GM23338 (cell line): ENCODE data around the gene FAM72C.
"Not testable (repeated sequence)": the region's sequence is repeated elsewhere in the genome, so short reads cannot be mapped to it uniquely, and the experiment has no call there.

ENCODE experiments used
- CREB1 ChIP-seq: fragments of 250-450 bp; sonication (Bioruptor Pico); IDR thresholded peaks from 2 replicates; pipeline ENCODE4 v1.5.0; 2020; ENCODE audit warnings: low read depth, mild to moderate bottlenecking, moderate library complexity
- EZH2 ChIP-seq: fragments of 200-600 bp; sonication (generic); IDR thresholded peaks from one replicate; pipeline ENCODE4 v1.8.0; 2017; ENCODE audit warnings: antibody characterized with exemption, mild to moderate bottlenecking, low read depth; ENCODE audit not compliant: unreplicated experiment
- EZH2phosphoT487 ChIP-seq: fragments of 200-600 bp; sonication (generic); IDR thresholded peaks from one replicate; pipeline ENCODE4 v1.8.1; 2018; ENCODE audit warnings: antibody characterized with exemption; ENCODE audit not compliant: unreplicated experiment
- JUNB ChIP-seq: IDR thresholded peaks from one replicate; pipeline ENCODE4 v1.6.1; 2016; ENCODE audit warnings: antibody characterized with exemption; ENCODE audit not compliant: unreplicated experiment
- NANOG ChIP-seq: IDR thresholded peaks from 2 replicates; pipeline ENCODE4 v1.6.1; 2016; ENCODE audit warnings: antibody characterized with exemption, borderline replicate concordance
- POLR2AphosphoS5 ChIP-seq: IDR thresholded peaks from 2 replicates; pipeline ENCODE4 v1.6.1; 2016; ENCODE audit warnings: antibody characterized with exemption, low read depth
- REST ChIP-seq: IDR thresholded peaks from one replicate; pipeline ENCODE4 v1.6.1; 2018; ENCODE audit warnings: antibody characterized with exemption; ENCODE audit not compliant: unreplicated experiment
- STAT1 ChIP-seq: IDR thresholded peaks from one replicate; pipeline ENCODE4 v1.6.1; 2016; ENCODE audit warnings: antibody characterized with exemption; ENCODE audit not compliant: unreplicated experiment
- ZNF114 ChIP-seq: fragments of 250-450 bp; sonication (Bioruptor Pico); IDR thresholded peaks from 2 replicates; pipeline ENCODE4 v1.5.0; 2020; ENCODE audit warnings: mild to moderate bottlenecking, moderate library complexity
- ZNF331 ChIP-seq: fragments of 250-450 bp; sonication (Bioruptor Pico); IDR thresholded peaks from 2 replicates; pipeline ENCODE4 v1.5.0; 2020; ENCODE audit warnings: low read depth, mild to moderate bottlenecking, moderate library complexity
- ZNF462 ChIP-seq: fragments of 250-450 bp; sonication (Bioruptor Pico); IDR thresholded peaks from 2 replicates; pipeline ENCODE4 v1.5.0; 2020; ENCODE audit warnings: mild to moderate bottlenecking, moderate library complexity
- TF ChIP-seq, protein P1 (sequence below), 2 experiments: fragments of 200-600 bp in 1 of 2; sonication (generic) in 1 of 2; conservative IDR thresholded peaks; 2 replicates each; pipeline versions ENCODE4 v1.5.1 to v1.6.1; 2016 to 2017; ENCODE audit warnings: antibody characterized with exemption in 2 of 2, low read depth in 2 of 2, mild to moderate bottlenecking in 2 of 2, moderate library complexity in 1 of 2
- TF ChIP-seq, protein P2 (sequence below): IDR thresholded peaks from 2 replicates; pipeline ENCODE4 v1.6.1; 2016; ENCODE audit warnings: antibody characterized with exemption

DNA sequence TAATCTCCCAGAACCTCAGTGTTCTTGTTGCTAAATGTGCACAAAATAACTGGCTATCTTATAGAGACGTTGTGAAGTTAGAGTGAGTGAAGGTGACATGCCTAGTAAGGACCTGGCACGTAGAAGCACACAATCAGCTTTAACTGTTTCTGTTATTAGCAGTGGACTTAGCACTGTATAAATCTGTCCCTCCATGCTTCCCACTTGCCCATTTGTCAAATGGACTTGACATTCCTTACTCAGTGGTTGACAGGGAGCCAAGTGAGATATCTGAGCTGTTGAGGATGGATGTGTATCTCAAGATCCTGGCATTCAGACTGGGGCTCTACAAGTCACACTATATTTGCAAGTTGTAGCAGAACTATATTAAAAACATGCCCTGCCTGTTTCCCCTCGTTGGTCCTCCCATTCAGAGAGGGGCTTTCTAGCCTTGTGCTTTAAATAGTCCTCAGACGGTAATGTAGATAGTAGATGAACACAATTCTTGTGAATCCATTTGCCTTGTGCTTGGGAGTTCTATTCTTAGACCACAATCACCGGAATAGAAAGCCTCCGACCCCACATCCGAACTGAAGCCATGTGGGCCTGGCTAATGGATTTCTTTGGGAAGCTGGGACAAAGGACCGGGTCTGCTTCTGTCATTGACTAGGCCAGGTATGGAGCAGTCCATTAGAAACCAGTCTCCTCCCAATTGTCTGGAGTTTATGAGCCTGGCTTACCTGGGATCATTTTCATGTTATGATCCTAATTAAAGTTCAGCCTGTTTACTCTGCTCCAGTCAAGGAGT lies 43.6 kb upstream of the FAM72C start:
- TF ChIP-seq, protein P1, sequence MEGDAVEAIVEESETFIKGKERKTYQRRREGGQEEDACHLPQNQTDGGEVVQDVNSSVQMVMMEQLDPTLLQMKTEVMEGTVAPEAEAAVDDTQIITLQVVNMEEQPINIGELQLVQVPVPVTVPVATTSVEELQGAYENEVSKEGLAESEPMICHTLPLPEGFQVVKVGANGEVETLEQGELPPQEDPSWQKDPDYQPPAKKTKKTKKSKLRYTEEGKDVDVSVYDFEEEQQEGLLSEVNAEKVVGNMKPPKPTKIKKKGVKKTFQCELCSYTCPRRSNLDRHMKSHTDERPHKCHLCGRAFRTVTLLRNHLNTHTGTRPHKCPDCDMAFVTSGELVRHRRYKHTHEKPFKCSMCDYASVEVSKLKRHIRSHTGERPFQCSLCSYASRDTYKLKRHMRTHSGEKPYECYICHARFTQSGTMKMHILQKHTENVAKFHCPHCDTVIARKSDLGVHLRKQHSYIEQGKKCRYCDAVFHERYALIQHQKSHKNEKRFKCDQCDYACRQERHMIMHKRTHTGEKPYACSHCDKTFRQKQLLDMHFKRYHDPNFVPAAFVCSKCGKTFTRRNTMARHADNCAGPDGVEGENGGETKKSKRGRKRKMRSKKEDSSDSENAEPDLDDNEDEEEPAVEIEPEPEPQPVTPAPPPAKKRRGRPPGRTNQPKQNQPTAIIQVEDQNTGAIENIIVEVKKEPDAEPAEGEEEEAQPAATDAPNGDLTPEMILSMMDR (conservative IDR thresholded peaks at IDR 0.05; ENCODE audit: low read depth in 2 of 2): not testable (repeated sequence)
- TF ChIP-seq STAT1; JUNB; EZH2; POLR2AphosphoS5; ZNF114 (CRISPR knock-in tag); EZH2phosphoT487; REST; CREB1 (CRISPR knock-in tag); NANOG; ZNF331 (CRISPR knock-in tag); ZNF462 (CRISPR knock-in tag): not testable (repeated sequence)
- TF ChIP-seq, protein P2, sequence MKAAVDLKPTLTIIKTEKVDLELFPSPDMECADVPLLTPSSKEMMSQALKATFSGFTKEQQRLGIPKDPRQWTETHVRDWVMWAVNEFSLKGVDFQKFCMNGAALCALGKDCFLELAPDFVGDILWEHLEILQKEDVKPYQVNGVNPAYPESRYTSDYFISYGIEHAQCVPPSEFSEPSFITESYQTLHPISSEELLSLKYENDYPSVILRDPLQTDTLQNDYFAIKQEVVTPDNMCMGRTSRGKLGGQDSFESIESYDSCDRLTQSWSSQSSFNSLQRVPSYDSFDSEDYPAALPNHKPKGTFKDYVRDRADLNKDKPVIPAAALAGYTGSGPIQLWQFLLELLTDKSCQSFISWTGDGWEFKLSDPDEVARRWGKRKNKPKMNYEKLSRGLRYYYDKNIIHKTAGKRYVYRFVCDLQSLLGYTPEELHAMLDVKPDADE: not testable (repeated sequence)
